GM21526 (cell line): ENCODE measurements around the gene SNRPB.
"Not testable (repeated sequence)": the region's sequence is repeated elsewhere in the genome, so short reads cannot be mapped to it uniquely, and the experiment has no call there.

Source experiments
- ATAC-seq: cut with Tn5 transposase; IDR thresholded peaks from one replicate; pipeline ENCODE4 v1.9.1; 2021; ENCODE audit warnings: moderate library complexity; ENCODE audit not compliant: unreplicated experiment, low FRiP score

The SNRPB gene

DNA sequence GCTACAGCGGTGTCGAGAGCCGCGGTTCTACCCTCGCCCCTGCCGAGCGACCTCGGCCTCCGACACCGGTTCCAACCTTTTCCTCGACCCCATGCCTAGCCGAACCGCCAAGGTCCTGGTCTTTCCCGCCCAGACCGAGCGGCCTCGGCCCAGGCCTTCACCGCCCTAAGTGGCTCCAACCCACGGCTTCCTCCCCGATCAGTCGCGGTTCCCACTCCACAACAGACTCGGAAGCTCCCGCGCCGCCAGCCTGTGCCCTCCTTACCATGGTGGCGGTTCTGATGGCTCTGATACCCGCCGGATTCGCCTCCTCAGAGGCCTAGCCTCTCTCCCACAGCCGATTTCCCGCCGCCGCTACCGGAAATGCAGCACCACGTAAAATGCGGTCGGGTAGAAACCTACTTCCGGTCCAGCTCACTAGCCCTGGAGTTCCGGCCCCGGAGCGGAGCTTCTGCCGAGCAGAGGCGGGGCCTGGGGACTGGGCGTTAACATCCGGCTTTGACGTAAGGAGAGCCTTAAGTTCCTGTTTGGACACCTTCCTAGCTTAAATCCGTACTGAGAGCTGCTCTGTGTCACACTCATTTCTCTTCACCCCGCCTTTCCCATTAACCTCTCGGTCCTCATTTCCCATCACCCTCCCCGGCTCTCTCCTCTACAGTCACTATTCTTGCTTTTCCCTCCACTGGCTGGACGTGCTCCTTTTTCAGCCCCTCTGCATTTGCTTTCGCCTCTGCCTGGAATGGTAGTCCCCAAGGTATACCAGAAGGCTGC is at the start of gene SNRPB:
Gene SNRPB, minus strand, starts transcription at position 367 of the 771 bp plus-strand sequence. Its CDS starts 99 bp downstream, at position 268.
- peak; percentile 97 for ATAC-seq

DNA sequence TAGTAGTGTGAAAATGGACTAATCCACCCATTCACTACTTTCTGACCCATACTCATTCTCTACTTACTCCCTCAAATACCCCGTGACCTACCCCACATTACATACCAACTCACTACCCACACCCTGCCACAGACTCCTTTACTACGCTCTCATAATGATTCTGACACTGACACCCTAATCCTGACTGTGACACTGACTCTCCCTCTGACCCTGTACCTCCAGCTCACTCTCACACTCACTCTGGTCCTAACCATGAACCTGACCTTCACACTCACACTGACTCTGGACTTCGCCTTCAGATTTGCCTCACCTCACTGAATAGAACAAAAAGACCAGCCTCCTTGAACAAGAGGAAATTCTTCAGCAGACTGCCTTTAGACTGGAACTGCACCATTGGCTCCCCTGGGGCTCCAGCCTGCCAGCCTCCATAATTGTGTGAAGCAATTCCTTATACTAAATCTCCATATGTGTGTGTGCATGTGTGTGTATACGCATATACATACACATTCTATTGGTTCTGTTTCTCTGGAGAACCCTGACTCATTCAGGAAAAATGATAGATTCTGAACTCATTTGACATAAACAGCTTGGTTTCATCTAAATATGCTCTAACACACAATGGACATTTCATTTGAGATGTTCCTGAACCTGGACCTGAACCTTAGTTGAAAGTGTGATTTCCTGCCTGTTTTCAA is 48.7 kb upstream of the SNRPB start:
- no peak for ATAC-seq

DNA sequence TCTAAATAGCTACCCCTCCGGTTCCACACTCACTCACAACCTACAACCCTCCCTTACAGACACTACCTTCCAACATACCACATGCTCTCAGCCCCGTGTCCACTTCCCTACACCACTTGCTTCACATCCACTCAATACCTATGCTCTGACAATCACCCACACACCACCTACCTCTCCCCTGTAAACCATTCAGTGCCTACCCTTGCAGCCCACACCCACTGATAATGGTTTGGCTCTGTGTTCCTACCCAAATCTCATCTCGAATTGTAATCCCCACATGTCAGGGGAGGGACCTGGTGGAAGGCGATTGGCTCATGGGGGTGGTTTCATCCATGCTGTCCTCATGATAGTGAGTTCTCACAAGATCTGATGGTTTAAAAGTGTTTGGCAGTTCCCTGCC is 48.0 kb upstream of the SNRPB start:
- no peak for ATAC-seq

DNA sequence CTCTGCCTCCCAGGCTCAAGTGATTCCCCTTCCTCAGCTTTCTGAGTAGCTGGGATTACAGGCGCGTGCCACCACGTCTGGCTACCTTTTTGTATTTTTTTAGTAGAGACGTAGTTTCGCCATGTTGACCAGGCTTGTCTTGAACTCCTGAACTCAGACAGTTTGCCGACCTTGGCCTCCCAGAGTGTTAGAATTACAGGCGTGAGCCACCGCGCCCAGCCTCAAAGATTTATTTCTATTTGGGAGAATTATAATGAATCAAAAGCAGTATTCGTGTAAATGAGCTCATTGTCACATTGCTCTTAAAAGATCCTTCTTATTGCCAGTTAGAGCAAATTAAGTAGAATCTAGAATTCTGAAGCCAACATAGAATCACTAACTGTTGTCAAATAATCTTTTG is 47.5 kb upstream of the SNRPB start:
- no peak for ATAC-seq

DNA sequence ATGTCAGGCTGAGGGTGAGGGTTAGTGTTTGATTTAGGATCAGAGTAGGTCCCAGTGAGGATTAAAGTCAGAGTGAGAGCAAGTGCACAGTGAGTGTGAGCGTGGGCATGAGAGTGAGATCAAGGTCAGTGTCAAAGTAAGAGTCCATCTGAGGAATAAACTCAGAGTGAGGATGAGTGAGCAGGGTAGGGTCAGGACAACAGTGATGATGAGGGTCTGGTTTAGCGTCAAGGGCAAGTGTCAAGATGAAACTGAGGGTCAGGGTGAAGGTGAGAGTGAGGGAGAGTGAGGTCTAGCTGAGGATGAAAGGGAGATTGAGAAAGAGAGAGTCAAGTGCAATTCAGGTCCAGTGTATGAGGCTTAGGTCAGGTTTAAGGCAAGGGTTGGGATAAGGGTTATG is 45.8 kb upstream of the SNRPB start:
- no peak for ATAC-seq

DNA sequence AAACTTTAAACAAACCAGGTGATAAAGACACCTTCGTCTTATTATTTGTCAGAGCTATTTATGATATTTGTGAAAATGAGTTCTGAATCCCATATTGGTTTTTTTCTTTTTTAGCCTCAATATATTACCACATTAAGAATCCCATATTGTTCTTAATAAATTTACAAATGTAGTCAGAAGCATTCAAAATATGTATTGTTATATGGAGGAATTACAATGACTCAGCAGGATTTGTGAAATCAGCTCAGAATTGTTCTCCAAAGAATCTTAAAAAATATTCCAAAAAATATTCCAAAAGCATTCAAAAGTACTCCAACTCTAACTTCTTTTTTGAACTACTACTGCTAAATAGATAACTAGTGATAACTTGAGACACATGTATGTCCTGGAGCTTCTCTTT is 44.6 kb upstream of the SNRPB start:
- no peak for ATAC-seq

DNA sequence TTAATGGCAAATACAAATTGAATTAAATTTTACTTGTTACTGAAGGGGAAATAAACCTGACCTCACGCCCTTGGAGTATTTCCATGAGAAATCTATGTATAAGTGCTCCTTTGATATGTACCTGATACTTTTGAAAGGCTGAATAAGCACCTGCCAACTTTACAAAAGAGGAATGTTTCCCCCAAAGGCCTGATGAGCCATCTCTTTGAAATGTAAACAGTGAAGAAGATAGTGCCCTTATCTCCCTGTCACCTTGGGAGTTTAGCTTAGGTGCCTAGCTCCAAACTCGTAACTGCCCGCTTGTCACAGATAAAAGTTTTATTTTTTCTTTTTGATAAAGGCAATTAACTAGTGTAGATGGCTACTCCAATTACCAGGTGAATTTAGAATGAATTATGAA is 39.2 kb upstream of the SNRPB start:
- no peak for ATAC-seq

DNA sequence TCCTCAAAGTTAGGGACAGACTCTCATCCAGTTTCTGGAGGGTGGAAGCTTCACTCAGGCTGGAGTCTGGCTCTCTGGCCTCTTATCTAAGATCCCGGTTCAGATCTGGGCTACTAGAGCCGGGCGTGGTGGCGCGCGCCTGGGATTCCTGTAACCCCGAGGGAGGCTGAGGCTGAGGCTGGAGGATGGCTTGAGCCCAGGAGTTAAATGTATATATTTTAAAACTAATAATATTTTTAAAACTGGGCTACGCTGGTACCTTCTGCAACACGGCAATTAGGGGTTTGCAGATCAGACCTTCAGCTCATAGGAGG is 38.8 kb upstream of the SNRPB start:
- no peak for ATAC-seq

DNA sequence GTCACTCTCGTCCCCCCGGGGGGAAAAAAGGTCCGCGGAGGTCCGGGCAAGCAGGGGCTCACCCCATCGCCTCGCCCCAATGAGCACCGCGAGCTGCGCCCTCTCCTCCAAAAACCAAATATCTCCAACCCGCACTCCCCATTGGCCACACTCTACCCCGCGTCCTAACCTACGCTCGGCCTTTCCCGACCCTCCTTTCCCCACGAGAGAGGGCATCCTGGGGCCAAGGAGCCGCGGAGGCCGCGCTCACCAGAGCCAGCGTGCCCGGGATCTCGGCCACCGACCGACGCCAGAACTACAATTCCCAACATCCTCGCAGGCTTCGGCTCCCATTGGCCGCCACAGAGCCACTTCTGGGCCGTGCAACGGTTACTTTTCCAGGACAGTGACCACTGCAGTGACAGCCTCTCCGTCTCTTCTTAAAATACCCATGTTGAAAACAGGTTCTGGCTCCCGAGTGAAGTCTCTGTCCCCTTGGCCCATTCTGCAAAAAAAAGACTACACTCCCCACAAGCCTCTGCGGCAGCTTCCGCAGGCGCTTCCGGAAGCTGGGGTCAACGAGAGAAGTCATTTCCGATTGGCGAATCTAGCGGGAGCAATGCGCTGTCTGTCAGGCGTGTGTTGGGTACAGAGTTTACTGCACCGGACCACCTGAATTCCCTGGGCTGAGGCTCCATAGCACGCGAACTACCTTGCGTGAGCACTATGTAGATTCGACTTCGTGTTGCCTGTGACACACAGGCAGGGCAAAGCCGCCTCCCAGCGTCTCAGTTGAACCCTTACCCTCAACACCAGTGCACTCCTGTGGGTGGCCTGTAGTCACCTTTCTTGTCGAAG is 38.3 kb upstream of the SNRPB start, which contains the start of gene ZNF343:
Gene ZNF343, minus strand, starts transcription at position 285 of the 837 bp plus-strand sequence. CDS start 15,020 bp downstream, outside the sequence.
- ATAC-seq, result peak; percentile 94

DNA sequence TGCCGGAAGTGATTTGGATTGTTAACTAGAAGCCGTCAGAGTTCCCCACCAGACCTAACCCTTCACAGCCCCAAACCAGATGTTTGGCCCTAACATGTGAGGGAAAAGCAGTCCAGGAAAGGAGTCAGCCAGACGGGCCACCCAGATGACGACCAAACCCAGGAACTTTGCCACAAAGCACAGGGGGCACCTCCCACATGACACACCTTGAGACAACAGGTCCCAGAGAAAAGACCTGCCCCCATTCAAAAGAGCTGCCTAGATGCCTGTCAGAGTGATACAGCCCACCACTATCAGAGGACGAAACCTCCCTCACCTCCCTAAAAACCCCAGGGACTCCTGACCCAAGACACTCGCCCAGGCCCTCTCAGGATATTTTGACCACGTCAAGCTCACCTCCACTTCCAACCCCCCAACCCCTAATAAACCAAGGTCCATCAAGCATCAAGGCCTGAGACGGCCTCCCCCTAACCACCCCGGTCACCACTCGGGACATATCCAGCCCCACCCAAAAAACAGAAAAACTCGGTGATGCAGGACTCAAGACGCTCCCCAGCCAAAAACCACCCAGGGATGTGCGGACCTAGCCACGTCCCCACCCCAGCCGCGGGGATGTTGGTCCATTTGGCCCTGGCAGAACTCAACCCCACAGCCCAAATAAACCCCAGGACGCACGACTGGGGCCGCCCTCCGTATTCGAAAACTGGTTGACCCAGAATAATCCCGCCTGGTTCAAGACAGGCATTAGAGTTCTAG is 37.5 kb upstream of the SNRPB start:
- ATAC-seq, result no peak

DNA sequence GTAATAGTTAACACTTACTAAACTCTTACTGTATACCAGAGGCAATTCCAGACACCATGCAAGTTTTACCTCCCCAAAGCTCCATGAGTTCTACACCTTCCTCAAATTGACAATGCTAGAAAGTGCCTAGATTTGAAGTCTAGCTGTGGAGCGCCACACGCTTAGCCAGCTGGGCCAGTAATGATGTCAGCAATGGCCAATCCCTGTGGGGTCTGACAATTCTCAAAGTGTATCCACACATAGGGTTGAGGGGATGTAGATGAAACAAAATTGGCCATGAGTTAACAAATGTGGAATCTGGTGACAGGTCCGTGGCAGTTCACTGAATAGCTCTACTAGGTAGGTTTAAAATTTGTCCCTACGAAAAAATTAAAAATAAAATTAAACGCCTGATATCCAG is 36.9 kb upstream of the SNRPB start:
- ATAC-seq, result no peak

DNA sequence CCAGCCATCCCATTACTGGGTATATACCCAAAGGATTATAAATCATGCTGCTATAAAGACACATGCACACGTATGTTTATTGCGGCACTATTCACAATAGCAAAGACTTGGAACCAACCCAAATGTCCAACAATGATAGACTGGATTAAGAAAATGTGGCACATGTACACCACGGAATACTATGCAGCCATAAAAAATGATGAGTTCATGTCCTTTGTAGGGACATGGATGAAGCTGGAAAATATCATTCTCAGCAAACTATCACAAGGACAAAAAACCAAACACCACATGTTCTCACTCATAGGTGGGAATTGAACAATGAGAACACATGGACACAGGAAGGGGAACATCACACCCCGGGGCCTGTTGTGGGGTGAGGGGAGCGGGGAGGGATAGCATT is 35.8 kb upstream of the SNRPB start:
- not testable (repeated sequence) for ATAC-seq

DNA sequence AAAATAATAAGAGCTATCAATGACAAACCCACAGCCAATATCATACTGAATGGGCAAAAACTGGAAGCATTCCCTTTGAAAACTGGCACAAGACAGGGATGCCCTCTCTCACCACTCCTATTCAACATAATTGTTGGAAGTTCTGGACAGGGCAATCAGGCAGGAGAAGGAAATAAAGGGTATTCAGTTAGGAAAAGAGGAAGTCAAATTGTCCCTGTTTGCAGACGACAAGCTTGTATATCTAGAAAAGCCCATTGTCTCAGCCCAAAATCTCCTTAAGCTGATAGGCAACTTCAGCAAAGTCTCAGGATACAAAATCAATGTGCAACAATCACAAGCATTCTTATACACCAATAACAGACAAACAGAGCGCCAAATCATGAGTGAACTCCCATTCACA is 34.2 kb upstream of the SNRPB start:
- not testable (repeated sequence) for ATAC-seq

DNA sequence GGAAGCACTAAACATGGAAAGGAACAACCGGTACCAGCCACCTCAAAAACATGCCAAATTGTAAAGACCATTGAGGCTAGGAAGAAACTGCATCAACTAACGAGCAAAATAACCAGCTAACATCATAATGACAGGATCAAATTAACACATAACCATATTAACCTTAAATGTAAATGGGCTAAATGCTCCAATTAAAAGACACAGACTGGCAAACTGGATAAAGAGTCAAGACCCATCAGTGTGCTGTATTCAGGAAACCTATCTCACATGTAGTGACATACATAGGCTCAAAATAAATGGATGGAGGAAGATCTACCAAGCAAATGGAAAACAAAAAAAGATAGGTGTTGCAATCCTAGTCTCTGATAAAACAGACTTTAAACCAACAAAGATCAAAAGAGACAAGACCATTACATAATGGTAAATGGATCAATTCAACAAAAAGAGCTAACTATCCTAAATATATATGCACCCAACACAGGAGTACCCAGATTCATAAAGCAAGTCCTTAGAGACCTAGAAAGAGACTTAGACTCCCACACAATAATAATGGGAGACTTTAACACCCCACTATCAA is 32.3 kb upstream of the SNRPB start:
- ATAC-seq, result not testable (repeated sequence)

DNA sequence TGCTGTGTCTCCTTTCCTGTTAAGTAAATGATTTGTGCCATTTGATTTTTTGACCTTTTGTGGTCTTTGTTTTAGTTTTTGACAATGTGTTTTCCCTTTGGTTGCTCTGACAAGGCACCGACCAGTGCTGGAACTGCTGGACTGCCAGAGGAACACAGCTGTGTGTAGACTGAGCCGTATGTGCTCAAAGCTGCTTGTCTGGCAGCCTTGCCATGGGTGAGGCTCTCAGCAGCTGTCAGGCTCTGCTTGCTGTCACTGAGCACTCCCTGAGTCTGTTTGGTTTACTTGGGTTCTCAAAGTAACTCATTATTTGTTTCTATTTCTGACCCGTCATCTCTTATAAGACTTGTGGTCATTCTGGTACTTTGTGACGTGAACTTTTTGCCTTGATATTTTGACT is 15.1 kb upstream of the SNRPB start:
- no peak for ATAC-seq

DNA sequence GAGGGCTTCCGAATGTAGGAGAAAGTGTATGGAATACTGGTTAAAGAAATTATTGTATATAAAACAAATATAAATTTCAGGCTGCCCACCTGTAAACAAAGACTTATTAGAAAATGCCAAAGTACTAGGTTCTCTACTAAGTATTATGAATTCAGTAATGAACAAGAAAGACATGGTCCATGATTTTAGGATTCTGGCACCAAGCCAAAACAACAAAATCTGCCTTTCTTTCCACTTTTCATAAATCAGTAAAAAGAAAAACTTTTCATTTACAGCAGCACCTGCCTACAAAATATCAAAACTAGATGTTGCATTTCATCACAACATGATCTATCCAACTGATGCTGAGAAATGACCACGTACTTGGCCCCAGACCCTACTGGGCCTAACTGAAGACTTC is 14.5 kb upstream of the SNRPB start:
- no peak for ATAC-seq

DNA sequence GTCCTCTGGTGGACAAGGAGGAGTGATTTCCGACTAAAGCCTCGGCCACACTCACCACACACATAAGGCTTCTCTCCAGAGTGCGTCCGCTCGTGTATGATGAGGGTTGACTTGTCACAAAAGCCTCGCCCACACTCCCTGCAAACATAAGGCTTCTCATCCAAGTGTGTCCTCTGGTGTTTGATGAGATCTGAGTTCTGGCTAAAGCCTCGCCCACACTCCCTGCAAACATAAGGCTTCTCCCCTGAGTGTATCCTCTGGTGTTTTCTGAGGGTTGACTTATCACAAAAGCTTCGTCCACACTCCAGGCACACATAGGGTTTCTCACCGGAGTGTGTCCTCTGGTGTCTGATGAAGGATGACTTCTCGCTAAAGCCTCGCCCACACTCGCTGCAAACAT is 12.9 kb upstream of the SNRPB start:
- no peak for ATAC-seq

DNA sequence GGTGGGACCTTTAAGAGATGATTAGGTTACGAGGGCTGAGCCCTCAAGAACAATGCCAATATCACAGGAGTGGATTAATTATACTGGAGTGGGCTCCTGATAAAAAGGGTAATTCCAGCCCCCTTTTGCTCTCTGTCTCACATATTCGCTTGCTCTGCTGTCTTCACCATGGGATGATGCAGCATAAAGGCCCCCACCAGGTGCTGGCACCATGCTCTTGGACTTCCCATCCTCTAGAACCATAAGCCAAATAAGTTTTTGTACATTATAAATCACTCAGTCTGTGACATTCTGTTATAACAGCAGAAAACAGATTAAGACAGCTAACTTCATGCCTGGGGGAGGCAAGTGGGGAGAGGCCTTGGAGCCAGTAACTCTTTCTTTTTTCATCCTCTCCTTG is 9.8 kb upstream of the SNRPB start:
- ATAC-seq, result no peak

DNA sequence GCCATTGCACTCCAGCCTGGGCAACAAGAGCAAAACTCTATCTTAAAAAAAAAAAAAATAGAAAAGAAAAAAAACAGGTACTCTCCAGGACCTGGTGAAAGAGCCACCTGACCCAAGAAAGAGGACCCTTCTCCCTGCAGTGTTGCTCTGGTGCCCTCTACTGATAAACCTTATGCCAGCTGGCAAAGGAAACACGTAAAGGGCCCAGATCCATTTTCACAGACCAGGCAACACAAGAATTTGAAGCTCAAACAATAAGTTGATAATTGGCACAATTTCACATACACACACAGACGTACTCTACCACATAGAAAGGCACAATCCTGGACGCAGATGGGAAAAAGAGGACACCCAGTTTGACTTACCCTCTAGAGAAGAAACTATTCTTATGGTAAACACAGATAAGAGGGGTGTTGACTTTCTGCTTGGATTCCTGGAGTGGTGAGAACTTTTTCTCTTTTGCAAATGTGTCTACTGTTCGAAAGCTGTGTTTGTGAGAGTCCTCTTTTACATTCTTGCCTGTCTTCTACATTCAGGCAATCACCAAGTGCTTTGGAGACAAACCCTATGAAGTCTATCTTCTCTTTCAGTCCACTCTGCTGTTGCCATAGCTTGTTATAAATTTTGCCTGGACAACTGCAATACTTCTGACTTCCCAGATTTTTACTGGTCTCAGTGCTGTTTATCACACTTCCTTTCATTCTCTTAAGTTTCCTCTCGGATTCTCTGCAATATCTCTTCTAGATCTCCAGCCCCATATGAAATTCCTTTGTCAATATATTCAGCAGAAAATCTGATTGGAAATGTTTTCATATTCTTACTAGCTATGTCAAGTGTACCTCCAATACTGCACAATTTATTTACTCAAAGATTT is 6.4 kb upstream of the SNRPB start:
- no peak for ATAC-seq
